HG03025 (cell line): ENCODE measurements around the gene GRB10.
"Not testable (repeated sequence)": the region's sequence is repeated elsewhere in the genome, so short reads cannot be mapped to it uniquely, and the experiment has no call there.

ENCODE experiments used
- ATAC-seq: cut with Tn5 transposase; IDR thresholded peaks from one replicate; pipeline ENCODE4 v1.9.1; 2021; ENCODE audit warnings: mild to moderate bottlenecking, moderate library complexity; ENCODE audit not compliant: unreplicated experiment, low FRiP score

GRB10 gene

DNA sequence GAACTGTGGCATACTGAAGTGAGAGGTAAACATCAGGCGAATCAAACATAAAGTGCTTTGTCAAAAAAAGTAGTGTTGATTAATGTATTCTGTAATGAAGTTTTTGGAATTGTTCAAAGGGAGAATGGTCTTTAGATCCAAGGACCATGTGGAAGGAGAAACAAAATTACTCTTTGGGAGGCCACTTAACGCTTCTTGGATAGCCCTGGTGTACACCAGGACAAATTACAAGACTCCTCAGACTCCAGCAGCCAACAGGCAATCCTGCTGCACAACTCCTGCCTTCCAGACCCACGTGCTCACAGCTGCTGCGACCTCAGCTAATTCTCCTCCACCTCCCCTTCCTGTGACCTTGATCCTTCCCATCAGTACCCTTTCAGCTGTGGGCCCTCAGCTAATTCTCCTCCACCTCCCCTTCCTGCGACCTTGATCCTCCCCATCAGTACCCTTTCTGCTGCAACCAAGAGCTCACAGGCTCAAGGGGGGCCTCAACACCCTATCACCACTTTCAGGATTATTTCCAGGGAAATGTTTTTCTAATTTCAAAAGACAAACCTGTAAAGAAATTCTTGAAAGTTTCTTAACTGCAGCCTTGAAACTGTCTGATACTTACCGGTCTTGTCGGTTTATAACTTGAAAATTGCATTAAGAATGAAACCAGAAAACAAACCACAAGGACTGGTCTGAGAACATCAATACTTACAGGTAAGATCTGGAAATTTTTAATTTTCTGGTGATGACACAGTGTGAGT, 187.8 kb downstream of the GRB10 start:
- no peak for ATAC-seq

DNA sequence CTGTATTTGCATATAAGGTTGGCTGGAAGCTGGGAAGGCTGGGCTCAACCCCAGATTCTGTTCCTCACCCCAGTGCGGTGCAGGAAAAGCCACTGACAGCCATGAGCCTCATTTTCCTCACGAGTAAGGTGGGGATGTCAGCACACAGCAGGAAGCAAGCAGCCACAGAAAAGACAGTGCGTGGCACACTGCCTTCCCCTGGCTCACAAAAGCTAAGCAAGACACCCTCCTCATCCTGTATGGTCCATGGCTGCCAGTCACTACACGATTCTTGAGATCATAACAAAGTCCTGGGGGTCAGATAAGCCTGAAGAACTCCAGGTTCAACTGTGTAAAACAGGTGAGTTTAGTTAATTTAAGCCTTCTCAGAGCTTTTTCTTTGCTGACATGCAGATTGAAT, 188.6 kb downstream of the GRB10 start:
- ATAC-seq: no peak

DNA sequence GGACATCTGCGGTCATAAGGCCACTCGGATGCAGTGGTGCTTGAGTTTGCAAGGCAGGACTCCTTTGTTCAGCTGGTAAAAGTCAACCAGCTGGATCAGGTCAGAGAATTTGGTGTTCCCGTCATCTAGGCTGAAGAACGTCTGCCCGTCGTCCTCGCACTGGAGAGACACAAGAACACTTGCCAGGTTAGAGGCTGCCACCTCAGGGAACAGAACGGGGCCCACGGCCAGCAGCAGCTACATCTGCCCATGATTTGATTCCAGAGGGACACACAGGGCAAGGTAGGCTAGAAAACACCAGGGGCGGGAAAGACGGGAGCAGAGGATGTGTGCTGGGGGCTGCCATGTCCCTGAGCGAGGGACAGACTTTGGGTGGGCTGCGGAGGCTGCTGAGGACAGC, 189.8 kb downstream of the GRB10 start:
- no peak for ATAC-seq

DNA sequence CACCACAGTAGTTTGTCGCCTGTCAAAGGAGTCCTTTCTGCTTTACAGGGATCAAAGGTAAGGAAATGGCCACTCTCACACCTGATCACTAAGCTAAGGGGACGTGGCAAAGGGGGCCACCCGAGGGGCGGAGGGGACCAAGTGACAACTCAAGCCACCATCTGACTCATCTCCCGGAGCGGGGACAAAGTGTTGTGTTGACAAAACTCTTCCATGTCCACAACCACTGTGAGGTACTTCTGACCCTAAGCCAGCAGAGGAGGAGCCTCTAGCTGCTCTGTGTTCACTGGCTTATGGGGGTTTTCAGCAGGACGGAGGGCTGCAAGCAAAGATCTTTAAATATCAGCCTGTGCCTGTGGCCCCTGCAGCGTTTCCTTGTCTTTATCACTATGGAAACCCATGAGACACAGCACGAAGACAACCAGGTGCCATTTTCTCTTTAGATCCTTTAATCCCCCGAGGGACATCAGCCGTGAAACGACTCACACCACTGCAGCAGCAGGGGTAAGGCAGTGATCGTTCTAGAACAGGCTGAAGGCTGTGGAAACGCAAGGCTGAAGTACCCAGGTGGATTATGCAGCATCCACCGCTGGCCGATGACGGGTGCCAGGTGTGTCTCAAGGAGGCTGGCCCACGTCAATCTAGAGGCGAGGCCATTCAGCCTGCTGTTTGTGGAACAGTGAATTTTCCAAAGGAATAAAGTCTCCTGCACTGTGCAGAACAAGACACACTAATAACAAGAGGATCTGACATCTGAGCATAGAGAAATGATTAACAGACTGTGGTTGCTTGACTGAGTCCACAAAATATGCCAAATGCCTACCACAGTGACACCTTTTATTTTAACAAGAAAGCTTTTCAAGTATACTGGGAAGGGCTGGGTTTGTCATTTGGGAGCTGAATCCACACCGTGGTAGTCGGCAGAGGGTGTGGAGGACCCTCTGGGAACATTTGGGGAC, 190.9 kb downstream of the GRB10 start:
- no peak for ATAC-seq

DNA sequence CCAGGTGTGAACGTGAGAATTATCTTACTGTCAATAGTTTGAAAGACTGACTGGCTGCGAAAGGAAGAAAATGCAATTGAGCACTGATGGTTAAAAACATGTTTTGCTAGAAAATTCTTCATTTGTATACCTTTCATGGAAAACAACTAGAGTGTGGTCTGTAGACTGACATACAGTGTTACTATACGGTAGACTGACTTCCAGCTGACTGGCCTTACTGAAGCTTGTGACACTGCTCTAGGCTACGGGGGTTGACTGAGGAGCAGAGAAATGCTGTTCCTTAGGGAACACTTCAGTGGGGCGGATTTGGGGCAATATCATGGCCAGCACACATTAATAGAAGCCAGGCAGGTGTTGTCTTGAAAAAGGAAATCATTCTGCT, 191.6 kb downstream of the GRB10 start:
- ATAC-seq: no peak

DNA sequence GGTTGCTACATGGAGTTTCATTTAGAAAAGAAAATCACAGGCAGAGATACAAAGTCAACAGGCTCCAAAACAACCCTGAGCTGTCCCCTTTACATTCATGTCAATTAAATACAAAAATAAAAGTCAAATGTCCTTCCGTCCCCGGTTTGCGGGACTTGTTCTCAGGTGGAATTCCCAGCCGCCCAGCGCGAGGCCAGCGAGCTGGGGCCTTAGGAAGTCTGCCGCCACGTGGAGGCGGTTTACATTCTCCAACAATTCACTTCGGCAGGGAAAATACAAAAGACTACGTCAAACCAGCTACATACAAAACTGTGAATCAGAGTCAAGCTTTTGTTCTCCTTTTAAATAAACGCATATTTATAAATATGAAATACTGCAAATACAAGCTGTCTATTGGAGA, 192.2 kb downstream of the GRB10 start:
- no peak for ATAC-seq

DNA sequence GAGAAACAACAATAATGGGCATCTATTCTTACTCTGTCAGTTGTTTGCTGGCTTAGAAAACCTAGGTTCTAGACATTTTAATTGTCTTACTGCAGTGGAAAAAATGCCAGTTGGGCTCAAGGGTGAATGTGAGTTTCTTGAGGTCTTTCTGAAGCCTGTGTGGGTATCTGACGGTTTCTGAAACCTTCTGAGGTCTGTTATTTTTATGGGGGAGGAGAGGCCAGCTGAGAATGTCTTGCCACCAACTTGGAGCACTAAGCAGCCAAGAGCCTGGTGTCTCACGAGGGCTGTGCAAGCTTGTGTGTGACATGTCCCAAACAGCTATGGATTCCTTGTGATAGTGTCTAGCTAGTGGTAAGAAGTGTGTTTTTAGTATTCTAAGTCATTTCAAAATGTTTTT, 193.3 kb downstream of the GRB10 start:
- ATAC-seq: no peak

DNA sequence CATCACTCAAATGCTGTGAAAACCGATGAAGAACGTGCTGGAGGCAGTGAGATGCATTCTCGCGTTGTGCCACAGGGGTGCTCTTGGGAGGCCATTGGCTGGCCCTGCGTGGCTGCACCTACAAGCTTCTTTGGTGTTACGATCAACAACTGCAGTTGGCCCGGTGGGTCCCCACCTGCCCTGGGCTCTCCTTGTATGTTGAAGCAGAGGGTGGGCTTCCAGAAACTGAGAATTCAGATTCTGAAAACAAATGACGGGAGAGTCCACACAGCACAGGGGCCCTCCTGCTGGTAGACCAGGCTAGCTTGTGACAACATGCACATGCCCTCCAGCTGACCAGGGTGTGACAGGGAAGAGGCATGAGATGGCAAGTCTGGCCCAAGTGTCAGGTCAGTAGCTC, 193.8 kb downstream of the GRB10 start:
- ATAC-seq: no peak

DNA sequence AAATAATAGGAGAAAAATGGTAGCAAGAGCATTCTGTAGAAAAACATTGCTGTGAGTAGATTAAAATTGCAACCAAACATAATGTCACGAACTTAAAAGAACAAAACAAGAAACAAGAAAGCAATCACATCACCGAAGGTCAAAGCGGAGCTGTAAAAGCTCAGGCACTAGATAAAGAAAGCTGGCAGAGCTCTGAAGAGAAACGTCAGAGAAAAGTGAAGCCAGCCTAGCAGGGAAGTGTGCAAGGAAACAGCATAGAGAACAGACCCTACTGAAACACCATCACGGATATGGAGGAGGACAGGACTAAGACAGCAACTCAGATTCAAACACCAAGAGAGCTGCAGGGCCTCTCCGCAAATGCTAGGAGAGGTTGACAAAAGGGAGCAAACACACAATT, 195.0 kb downstream of the GRB10 start:
- no peak for ATAC-seq

DNA sequence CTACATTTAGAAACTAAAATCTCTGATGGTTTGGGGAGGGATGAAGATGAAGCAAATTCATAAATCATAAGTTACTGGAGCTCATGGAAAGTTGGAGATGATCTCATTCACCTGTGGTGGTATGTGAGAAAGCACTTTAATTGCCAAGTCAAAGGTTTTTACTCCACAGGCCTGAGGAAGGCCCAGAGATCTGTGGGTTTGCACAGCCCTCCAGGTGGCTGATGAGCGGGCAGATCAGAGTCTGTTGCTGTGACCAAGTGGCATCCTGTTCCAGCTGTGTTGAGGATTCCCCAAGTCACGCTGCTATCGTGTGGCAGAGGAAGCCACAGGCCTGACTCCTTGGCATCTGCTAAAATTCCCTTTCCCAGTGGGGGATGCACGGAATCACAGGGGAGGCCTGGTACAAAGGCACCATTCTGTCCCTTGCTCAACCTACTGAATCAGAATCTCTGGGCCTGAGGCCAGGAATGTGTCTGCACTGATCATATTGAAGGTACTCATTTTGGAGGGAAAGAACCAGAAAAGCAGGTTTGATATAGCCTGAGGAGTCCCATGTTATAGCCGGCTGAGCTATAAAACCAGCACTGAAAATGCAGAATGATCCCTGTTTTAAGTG, 197.8 kb downstream of the GRB10 start:
- ATAC-seq: no peak

DNA sequence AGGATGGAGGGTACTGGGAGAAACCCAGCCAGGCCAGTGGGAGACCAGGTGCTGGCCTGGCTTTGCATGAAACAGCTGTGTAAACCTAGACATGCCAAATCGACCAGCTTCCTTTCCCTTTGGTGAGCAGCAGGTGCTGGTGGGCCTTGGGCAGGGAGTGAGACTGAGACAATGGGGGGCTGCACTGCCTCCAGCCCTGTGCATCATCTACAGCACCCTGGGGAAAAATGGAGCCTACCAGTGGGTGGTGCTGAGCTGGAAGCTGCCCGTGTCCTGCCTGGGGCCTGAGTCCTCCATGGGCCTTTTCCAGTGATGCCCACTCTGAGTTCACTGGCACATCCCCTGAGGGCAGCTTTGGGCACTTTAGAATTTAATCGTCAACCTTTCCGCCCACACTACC, 198.3 kb downstream of the GRB10 start:
- no peak for ATAC-seq

DNA sequence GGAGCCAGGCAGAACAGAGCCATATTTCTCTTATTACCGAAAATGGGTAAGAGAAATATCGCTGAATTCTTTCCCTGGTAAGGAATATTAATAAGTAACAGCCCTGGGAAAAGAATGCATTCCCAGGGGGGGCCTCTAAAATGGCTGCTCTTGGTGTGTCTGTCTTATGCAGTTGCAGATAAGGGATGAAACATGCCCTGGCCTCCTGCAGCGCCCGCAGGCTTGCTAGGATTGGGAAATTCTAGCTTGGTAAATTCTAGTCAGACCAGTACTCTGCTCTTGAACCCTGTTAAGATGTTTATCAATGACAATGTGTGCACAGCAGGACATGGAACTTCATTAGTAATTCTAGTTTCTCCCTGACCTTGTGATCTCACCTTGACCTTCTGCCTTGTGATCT, 199.4 kb downstream of the GRB10 start:
- ATAC-seq: not testable (repeated sequence)

DNA sequence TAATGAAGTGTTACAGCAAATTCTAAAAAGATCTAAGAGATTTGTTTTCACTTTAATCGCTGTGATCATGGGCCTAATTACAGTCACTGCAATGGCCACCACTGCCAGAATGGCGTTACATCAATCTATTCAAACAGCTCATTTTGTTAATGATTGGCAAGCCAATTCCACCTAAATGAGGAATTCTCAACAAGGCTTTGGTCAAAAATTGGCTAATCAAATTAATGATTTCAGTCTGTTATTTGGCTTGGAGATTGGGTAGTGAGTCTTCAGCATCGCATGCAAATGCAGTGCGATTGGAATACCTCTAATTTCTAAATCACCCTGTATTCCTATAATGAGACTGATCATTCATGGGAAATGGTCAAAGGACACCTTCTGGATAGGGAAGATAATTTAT, 200.4 kb downstream of the GRB10 start:
- not testable (repeated sequence) for ATAC-seq

DNA sequence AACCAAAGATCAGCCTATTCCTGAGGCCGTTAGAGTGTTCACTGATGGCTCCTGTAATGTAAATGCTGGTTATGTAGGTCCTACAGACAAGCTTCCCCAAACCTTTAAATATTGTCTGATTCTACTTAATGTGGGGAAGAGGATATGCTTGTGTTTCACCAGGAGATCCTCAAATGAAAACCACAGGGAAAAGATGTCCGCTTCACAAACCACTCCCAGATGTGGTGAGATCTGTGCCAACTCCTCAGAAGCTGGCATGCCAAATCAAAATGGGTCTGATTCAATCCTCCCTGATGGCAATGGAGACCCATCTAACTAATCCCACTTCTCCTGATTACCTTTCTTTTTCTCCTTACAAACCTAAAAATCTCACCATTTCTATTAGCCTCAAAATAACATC, 202.0 kb downstream of the GRB10 start:
- not testable (repeated sequence) for ATAC-seq

DNA sequence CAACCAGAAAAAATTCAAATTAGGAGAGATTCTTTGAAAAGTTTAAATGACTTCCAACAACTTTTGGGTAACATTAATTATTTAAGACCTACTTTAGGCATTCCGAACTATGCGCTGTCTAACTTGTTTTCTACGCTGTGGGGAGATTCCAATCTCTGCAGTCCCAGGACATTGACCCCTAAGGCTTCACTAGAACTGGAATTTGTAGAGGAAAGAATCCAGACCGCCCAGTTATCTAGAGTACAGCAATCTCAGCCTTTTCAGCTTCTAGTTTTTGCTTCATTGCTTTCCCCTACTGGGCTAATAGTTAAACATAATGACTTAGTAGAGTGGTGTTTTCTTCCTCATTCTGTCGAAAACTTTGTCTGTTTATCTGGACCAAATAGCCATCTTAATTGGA, 202.6 kb downstream of the GRB10 start:
- ATAC-seq: no peak

DNA sequence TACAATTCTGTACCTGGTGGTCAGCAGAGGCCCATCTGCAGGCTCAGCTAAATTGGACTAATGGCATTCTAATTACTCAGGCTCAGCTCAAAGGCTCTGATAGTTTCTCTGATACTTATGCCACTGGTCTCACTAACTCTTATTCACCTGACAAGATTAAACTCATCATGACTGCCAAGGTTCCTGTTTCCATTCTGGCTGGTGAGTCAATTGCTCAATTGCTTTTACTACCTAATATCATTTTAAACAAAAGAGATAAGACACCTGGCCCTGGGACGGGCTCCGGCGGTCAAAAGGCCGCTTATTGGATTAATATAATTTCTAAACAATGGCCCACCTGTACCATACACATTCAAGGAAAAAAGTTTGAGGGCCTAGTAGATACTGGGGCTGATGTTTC, 204.6 kb downstream of the GRB10 start:
- not testable (repeated sequence) for ATAC-seq

DNA sequence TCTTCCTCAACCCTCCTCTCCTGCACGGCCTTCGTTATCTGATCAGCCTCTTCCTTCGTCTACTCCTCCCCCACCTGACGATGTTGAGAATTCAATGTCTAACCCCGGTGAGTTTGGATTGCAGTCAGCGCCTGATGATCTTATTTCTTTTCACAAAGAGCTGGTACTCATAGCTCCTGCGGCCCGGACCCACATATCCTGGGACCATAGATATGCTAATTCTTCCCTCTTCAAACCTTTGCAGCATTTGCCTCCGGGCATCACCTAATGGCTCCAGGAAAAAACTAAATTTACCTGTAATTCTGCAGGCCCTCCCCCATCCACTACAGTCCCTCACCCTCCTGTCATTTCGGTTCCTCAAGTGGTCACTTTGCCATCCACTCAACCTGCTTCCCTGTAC, 205.1 kb downstream of the GRB10 start:
- ATAC-seq: no peak

DNA sequence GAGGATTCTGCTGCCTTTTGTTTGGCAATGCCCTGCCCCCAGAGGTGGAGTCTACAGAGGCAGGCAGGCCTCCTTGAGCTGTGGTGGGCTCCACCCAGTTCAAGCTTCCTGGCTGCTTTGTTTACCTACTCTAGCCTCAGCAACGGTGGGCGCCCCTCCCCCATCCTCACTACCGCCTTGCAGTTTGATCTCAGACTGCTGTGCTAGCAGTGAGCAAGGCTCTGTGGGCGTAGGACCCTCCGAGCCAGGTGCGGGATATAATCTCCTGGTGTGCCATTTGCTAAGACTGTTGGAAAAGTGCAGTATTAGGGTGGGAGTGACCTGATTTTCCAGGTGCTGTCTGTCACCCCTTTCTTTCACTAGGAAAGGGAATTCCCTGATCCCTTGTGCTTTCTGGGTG, 206.3 kb downstream of the GRB10 start:
- not testable (repeated sequence) for ATAC-seq

DNA sequence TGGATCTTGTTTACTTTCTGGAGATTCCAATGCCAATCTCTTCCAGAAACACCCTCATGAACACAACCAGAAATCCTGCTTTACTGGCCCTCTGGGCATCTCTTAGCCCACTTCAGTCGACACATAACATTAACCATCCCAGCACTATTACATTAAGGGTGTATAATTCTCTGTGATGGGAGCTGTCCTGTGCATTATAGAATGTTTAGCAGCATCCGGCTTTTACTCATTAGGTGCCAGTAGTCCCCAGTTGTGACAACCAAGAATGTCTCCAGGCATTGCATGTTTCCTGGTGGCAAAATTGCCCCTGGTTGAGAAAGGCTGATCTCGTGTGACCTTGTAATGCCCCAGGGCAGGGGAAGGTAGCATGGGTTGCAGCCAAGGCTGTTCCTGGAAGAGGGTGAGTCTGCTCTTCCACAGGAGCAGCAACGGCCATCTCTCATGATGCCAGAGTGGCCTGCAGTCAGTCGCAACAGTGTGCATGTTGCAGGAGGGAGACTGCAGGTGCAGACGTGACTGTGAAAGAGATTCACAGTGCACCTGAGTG, 214.9 kb downstream of the GRB10 start:
- ATAC-seq: no peak

DNA sequence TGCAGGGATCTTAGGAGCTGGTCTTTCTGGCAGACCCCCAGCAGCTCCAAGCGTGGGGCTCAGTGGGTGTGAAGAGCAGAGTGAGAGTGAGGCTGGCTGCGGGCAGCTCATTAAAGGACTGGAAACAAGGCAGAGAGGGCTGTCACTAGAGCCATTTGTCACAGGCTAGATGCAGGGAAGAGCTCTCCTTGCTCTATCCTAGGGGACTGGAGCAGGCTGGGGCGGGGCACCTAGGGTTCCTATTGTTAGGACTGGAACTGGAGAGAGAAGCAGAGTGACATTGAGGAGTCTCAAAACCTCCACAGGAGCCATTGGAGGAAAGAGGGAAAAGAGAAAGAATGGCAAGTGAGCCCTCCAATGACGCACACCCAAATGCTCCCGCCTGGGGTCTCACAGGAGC, 216.7 kb downstream of the GRB10 start:
- ATAC-seq: no peak

DNA sequence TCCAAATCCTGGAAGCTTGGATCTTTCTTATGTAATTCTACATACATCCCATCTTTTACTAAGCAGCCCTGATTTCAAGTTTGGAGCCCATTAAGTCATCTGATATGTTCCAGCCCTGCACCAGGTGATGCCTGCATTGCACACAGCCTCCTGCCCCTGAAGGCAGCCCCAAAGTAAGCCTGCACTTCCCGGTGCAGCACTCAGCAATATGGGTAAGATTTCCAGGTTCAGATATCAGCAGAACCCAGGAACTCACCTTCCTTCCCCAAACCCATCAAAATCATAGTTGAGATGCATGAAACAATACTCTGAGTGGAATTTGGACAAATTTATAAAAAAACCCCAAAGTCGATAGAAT, 217.2 kb downstream of the GRB10 start:
- ATAC-seq: no peak
